Gastroesophageal sphincter (tissue), 4 donors: ENCODE data around the gene IFNA7. TPM values are rescaled to one million over a fixed set of nuclear protein-coding genes. Genes with fewer than 3 reads are reported as not detected.
"Not testable (repeated sequence)": the region's sequence is repeated elsewhere in the genome, so short reads cannot be mapped to it uniquely, and the experiment has no call there.

Source experiments
- ATAC-seq: fragments of 150-250 bp; one replicate; pipeline ENCODE4 v1.9.1; 2016; ENCODE audit warnings: mild to moderate bottlenecking, moderate library complexity
- H3K27ac ChIP-seq, 4 donors: fragments of 200-600 bp; sonication (generic) in 3 of 4; 1 replicate in 3 of 4; 2 replicates in 1 of 4; pipeline ENCODE4 v1.5.1; 2016 to 2019
- H3K27me3 ChIP-seq: fragments of 200-600 bp; sonication (generic); one replicate; pipeline ENCODE4 v1.5.1; 2019
- H3K36me3 ChIP-seq, 2 donors: fragments of 200-600 bp; sonication (generic); one replicate each; pipeline ENCODE4 v1.5.1; 2019; ENCODE audit warnings: control low read depth in 1 of 2
- H3K4me1 ChIP-seq, 3 donors: fragments of 200-600 bp; sonication (generic); 1 replicate in 2 of 3; 2 replicates in 1 of 3; pipeline ENCODE4 v1.5.1; 2016 to 2019; ENCODE audit warnings: control low read depth in 2 of 3
- H3K4me3 ChIP-seq, 2 donors: fragments of 200-600 bp; sonication (generic); one replicate each; pipeline ENCODE4 v1.5.1; 2019; ENCODE audit warnings: mild to moderate bottlenecking in 1 of 2, moderate library complexity in 1 of 2
- H3K9me3 ChIP-seq, 3 donors: fragments of 200-600 bp; sonication (generic); one replicate each; pipeline ENCODE4 v1.5.1; 2017 to 2019; ENCODE audit warnings: control low read depth in 2 of 3
- CTCF ChIP-seq, 4 experiments: fragments of 200-600 bp in 2 of 4; fragments of 450-650 bp in 2 of 4; sonication (generic) in 1 of 4; IDR thresholded peaks; one replicate each; pipeline ENCODE4 v1.5.1; 2017 to 2019; ENCODE audit warnings: antibody characterized with exemption in 4 of 4, mild to moderate bottlenecking in 2 of 4, moderate library complexity in 2 of 4
- EP300 ChIP-seq: sonication (generic); formaldehyde crosslinking; IDR thresholded peaks from one replicate; pipeline ENCODE4 v1.6.1; 2017; ENCODE audit warnings: antibody characterized with exemption, mild to moderate bottlenecking
- POLR2A ChIP-seq, 2 donors: fragments of 450-650 bp; IDR thresholded peaks; one replicate each; pipeline ENCODE4 v1.6.1; 2017; ENCODE audit warnings: antibody characterized with exemption in 2 of 2, mild to moderate bottlenecking in 2 of 2, moderate library complexity in 1 of 2
- POLR2AphosphoS5 ChIP-seq: sonication (generic); formaldehyde crosslinking; IDR thresholded peaks from one replicate; pipeline ENCODE4 v1.6.1; 2017; ENCODE audit warnings: antibody characterized with exemption
- WGBS, 2 donors: methylation state at CpG; one replicate each; pipeline ENCODE4 v1.1.5; 2018; ENCODE audit warnings: low coverage in 1 of 2; 5-methylcytosine and 5-hydroxymethylcytosine counted together
- total RNA-seq, 4 donors: library from RNA; depleted of rRNA; stranded (reverse); fragments of >200 nt; gene quantifications; one replicate each; pipeline ENCODE4 v1.1.0, GENCODE V29; 2016

The IFNA7 gene
- total RNA-seq, 4 donors from 2014 or later = not detected

GRCh38 chr9:21213411-21214326 is 11.7 kb upstream of the IFNA7 start:
- H3K36me3 ChIP-seq, H3K9me3 ChIP-seq, ATAC-seq, H3K4me1 ChIP-seq, H3K27ac ChIP-seq, H3K4me3 ChIP-seq, H3K27me3 ChIP-seq: not testable (repeated sequence)
- peak in 1 of 4 experiments; percentile 23 for TF ChIP-seq CTCF (IDR thresholded peaks at IDR 0.05)
- 51% methylated on average over 3 of the region's 5 CpGs; no CpG with 5 or more reads in 1 of the 2 donors for WGBS, 2 donors

DNA sequence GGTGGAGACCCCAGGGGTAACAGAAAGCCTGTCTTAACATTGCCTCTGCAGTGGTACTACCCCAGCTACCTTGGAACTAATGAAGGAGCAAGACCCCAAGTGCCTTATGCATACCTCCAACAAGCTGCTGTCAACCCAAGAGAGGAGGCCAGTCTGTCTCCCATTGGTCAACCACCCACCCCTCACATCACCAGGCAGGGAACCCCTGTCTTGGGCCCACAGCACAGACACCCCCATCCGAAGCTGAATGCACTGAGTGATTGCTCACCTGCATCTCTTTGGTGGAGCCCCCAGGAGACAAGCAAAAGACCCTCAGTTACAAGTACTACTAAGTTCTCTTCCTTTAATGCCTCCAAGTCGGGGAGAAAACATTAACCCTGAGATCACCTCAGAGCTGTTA is 10.2 kb upstream of the IFNA7 start:
- not testable (repeated sequence) for H3K27me3 ChIP-seq, H3K4me1 ChIP-seq, H3K4me3 ChIP-seq, H3K36me3 ChIP-seq, H3K27ac ChIP-seq, H3K9me3 ChIP-seq
- ATAC-seq = peak; percentile 22
- WGBS, 2 donors = 67% methylated on average over 1 of the region's 2 CpGs; no CpG with 5 or more reads in 1 of the 2 donors

DNA sequence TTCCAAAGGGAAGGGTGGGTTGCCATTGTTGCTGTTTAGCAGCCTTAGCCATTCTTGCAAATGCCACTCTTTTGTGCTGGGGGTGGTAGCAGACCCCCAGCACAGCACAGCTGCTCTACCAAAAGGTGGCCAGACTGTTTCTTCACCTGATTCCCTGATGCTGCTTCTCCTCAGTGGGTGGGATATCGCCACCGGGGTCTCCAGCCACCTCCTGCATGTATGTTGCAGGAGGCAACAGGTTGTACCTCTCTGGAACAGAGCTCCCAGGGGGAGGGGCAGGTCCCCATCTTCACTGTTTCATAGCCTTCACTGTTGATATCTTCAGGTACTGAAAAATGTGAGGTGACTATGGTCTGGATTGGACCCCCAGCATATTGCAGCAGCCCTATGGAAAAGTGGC is 8.8 kb upstream of the IFNA7 start:
- H3K36me3 ChIP-seq = not testable (repeated sequence)
- 100% methylated on average over 1 of the region's 2 CpGs; no CpG with 5 or more reads in 1 of the 2 donors for WGBS, 2 donors

GRCh38 chr9:21210311-21210710 is 8.3 kb upstream of the IFNA7 start:
- Histone ChIP-seq H3K9me3 (no peaks in the 10 kb centered on the region), H3K27me3 (no peaks in the 10 kb centered on the region), H3K36me3 (no peaks in the 10 kb centered on the region), H3K4me3 (no peak overlapping the region), H3K27ac (no peak overlapping the region), H3K4me1 (no peaks in the 10 kb centered on the region)
- TF ChIP-seq POLR2A (IDR thresholded peaks at IDR 0.05) = no peak
- 100% methylated on average over 1 of the region's 7 CpGs; no CpG with 5 or more reads in 1 of the 2 donors for WGBS, 2 donors
- ATAC-seq = no peak

More for the DNA sequence above, 8.8 kb upstream of the IFNA7 start:
- not testable (repeated sequence) for H3K27me3 ChIP-seq, H3K27ac ChIP-seq, ATAC-seq, H3K9me3 ChIP-seq, H3K4me1 ChIP-seq, H3K4me3 ChIP-seq

DNA sequence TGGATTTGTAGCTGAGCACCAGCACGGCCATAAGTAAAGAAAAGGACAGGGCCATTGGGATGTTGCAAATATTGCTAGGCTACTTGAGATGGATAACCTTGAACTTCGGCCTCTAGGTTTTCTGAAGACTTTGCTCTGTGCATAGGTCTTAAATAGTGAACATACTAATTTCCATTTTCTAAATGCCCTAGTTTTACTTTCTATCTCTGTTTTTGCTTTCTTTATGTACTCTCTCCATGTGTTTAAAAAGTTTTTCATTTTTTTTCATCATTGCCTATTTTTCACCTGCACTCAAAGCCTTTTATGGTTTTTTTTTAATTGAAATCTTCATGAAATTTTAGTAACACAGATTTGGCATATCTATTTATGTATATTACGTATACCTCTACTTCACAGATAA is 5.0 kb upstream of the IFNA7 start, which contains the start of gene IFNA10:
Gene IFNA10 (minus strand): TSS at position 101 of the 400 bp plus-strand sequence. CDS start 46 bp downstream, at position 55.
- not testable (repeated sequence) for H3K4me3 ChIP-seq, H3K27me3 ChIP-seq, H3K36me3 ChIP-seq, H3K9me3 ChIP-seq, H3K4me1 ChIP-seq, H3K27ac ChIP-seq, ATAC-seq
- WGBS, 2 donors = 83 to 87% methylated on average over 3 of the region's 3 CpGs

DNA sequence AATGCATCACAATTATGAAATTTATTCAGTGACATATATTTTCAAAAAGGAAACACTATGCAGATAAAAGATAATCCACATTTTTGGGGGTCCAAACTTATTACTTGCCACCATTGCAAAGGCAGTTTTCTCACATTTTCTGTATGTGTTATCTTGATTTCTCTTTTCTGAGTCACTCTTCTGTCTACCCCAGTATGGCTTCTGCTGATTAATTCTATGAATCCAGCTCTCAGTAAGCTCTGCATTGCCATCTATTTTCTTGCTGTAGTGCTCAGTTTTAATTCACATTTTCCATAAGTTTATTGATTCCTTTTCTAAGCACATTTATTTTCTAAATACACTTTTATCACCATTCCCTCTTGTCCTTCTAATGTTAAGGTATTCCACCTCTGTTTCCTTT is 3.2 kb upstream of the IFNA7 start:
- no peaks in the 10 kb centered on the region for H3K36me3 ChIP-seq
- H3K4me3 ChIP-seq = no peak overlapping the region
- ATAC-seq = no peak
- no peaks in the 10 kb centered on the region for H3K27me3 ChIP-seq
- TF ChIP-seq EP300 (no peak), POLR2AphosphoS5 (no peak), CTCF (IDR thresholded peaks at IDR 0.05) (no peak), POLR2A (IDR thresholded peaks at IDR 0.05) (no peak)
- no peaks in the 10 kb centered on the region for H3K4me1 ChIP-seq
- H3K27ac ChIP-seq = no peak overlapping the region
- peaks cover 0 to 8% (median 0%) of the 10 kb centered on the region in 3 donors for H3K9me3 ChIP-seq
